HCT116 (cell line): ENCODE data around the gene CATSPERE. TPM values are rescaled to one million over a fixed set of nuclear protein-coding genes. Genes with fewer than 3 reads are reported as not detected.

Experiments
- ATAC-seq: fragments of 200-7000 bp; cut with Tn5 transposase; 2 replicates; pipeline ENCODE4 v1.9.1; 2020; ENCODE audit warnings: mild to moderate bottlenecking, moderate library complexity
- BruUV-seq: library from RNA; stranded (reverse); fragments of 400-500 nt; replicated peaks from 2 replicates; lab custom pipeline; 2021; lab: Mats Ljungman, UMichigan
- CTCF ChIA-PET: fragments of 300-600 bp; sonication (Branson Sonifier 250); formaldehyde crosslinking; loops from one replicate; lab custom pipeline; 2021; ENCODE audit warnings: antibody characterized with exemption; lab: Charles Lee
- POLR2A ChIA-PET: fragments of 300-600, 350-600 bp; sonication (Branson Sonifier 250); formaldehyde crosslinking; loops from one replicate; lab custom pipeline; 2021; ENCODE audit warnings: antibody characterized with exemption; lab: Charles Lee
- RAD21 ChIA-PET, 2 experiments: fragments of 300-600 bp; sonication (Branson Sonifier 250); formaldehyde crosslinking; loops; one replicate each; lab custom pipeline; 2023; ENCODE audit warnings: low total read pairs in 2 of 2; ENCODE audit not compliant: uncharacterized antibody in 2 of 2, unreplicated experiment in 2 of 2, low non-redundant PET in 1 of 2; lab: Charles Lee
- DNase-seq: peaks from one replicate; pipeline ENCODE4 v3.0.0-alpha.2; 2010; ENCODE audit warnings: low read depth, low spot score
- H2AFZ ChIP-seq: fragments of 200-600 bp; shearing (Covaris generic), sonication (generic); 2 replicates; pipeline ENCODE4 v1.6.1; 2017; ENCODE audit warnings: low read depth, mixed run types, mixed read lengths, antibody characterized with exemption, low read length; ENCODE audit not compliant: poor library complexity, severe bottlenecking
- H3K27ac ChIP-seq: 2 replicates; pipeline ENCODE4 v1.5.1; 2012; ENCODE audit warnings: low read depth, low read length
- H3K27me3 ChIP-seq: fragments of 200-600 bp; sonication (generic); 2 replicates; pipeline ENCODE4 v1.6.1; 2016; ENCODE audit warnings: mixed run types, low read length, mixed read lengths; ENCODE audit not compliant: insufficient read depth
- H3K36me3 ChIP-seq, 2 experiments: fragments of 200-500 bp in 1 of 2; fragments of 200-600 bp in 1 of 2; sonication (Bioruptor generic) in 1 of 2; sonication (generic) in 1 of 2; 2 replicates each; pipeline versions ENCODE4 v1.5.1 to v1.6.1; 2014 to 2016; ENCODE audit warnings: low read length in 2 of 2, inconsistent platforms in 1 of 2, mixed read lengths in 1 of 2, mixed run types in 1 of 2; ENCODE audit not compliant: insufficient read depth in 2 of 2, control insufficient read depth in 1 of 2
- H3K4me1 ChIP-seq, 2 experiments: fragments of 200-600 bp in 1 of 2; sonication (generic) in 1 of 2; 2 replicates each; pipeline versions ENCODE4 v1.5.1 to v1.6.1; 2012 to 2017; ENCODE audit warnings: low read length in 2 of 2, inconsistent platforms in 1 of 2, mild to moderate bottlenecking in 1 of 2, mixed read lengths in 1 of 2, mixed run types in 1 of 2, moderate library complexity in 1 of 2; ENCODE audit not compliant: insufficient read depth in 2 of 2, control insufficient read depth in 1 of 2
- H3K4me2 ChIP-seq: fragments of 200-600 bp; sonication (generic); 2 replicates; pipeline ENCODE4 v1.6.1; 2017; ENCODE audit warnings: mixed run types, low read length, mixed read lengths
- H3K4me3 ChIP-seq, 2 experiments: fragments of 200-600 bp in 1 of 2; sonication (generic) in 1 of 2; replicated peaks in 1 of 2; 2 replicates each; pipeline ENCODE4 v1.5.1; 2011 to 2016; ENCODE audit warnings: low read length in 2 of 2, control low read depth in 1 of 2, low read depth in 1 of 2, mild to moderate bottlenecking in 1 of 2, mixed read lengths in 1 of 2, mixed run types in 1 of 2
- H3K79me2 ChIP-seq: fragments of 200-600 bp; sonication (generic); 2 replicates; pipeline ENCODE4 v1.6.1; 2017; ENCODE audit warnings: mild to moderate bottlenecking, mixed run types, low read length, moderate library complexity, mixed read lengths; ENCODE audit not compliant: insufficient read depth
- H3K9ac ChIP-seq: fragments of 200-600 bp; sonication (generic); 2 replicates; pipeline ENCODE4 v1.6.1; 2016; ENCODE audit warnings: low read length, mixed read lengths
- H3K9me2 ChIP-seq: fragments of 200-600 bp; sonication (generic), shearing (Covaris generic); 2 replicates; pipeline ENCODE4 v1.6.1; 2017; ENCODE audit warnings: mixed run types, mild to moderate bottlenecking, moderate library complexity; ENCODE audit not compliant: insufficient read depth
- H3K9me3 ChIP-seq, 2 experiments: fragments of 200-500 bp in 1 of 2; fragments of 200-600 bp in 1 of 2; sonication (Bioruptor generic) in 1 of 2; sonication (generic) in 1 of 2; 2 replicates each; pipeline ENCODE4 v1.6.1; 2014 to 2017; ENCODE audit warnings: low read length in 2 of 2, mixed read lengths in 2 of 2, inconsistent platforms in 1 of 2, low read depth in 1 of 2, mild to moderate bottlenecking in 1 of 2, mixed run types in 1 of 2, moderate library complexity in 1 of 2; ENCODE audit not compliant: control insufficient read depth in 1 of 2, insufficient read depth in 1 of 2
- H4K20me1 ChIP-seq: fragments of 200-600 bp; sonication (generic), shearing (Covaris generic); 2 replicates; pipeline ENCODE4 v1.6.1; 2017; ENCODE audit warnings: mixed run types, mild to moderate bottlenecking, moderate library complexity; ENCODE audit not compliant: insufficient read depth
- CBX3 ChIP-seq: IDR thresholded peaks from 2 replicates; pipeline ENCODE4 v1.6.1; 2012; ENCODE audit warnings: low read depth
- EGR1 ChIP-seq: IDR thresholded peaks from 2 replicates; pipeline ENCODE4 v1.6.1; 2012; ENCODE audit warnings: low read depth
- ELF1 ChIP-seq: IDR thresholded peaks from 2 replicates; pipeline ENCODE4 v1.6.1; 2012; ENCODE audit warnings: low read depth, borderline replicate concordance
- EZH2phosphoT487 ChIP-seq: fragments of 200-600 bp; IDR thresholded peaks from 2 replicates; pipeline ENCODE4 v1.6.1; 2018; ENCODE audit warnings: antibody characterized with exemption, borderline replicate concordance
- FOSL1 ChIP-seq: IDR thresholded peaks from 2 replicates; pipeline ENCODE4 v1.6.1; 2012; ENCODE audit warnings: low read depth
- JUND ChIP-seq: IDR thresholded peaks from 2 replicates; pipeline ENCODE4 v1.6.1; 2012
- POLR2A ChIP-seq: IDR thresholded peaks from 2 replicates; pipeline ENCODE4 v1.7.0; 2011; ENCODE audit warnings: borderline replicate concordance; ENCODE audit not compliant: insufficient read depth, insufficient read length; ENCODE audit errors: extremely low read depth
- POLR2AphosphoS5 ChIP-seq: IDR thresholded peaks from 2 replicates; pipeline ENCODE4 v1.6.1; 2011; ENCODE audit warnings: mild to moderate bottlenecking, low read depth, low read length, moderate library complexity
- RAD21 ChIP-seq: IDR thresholded peaks from 2 replicates; pipeline ENCODE4 v1.6.1; 2012; ENCODE audit warnings: low read depth, mild to moderate bottlenecking
- SP1 ChIP-seq: IDR thresholded peaks from 2 replicates; pipeline ENCODE4 v1.6.1; 2012; ENCODE audit warnings: low read depth
- ZNF274 ChIP-seq: fragments of 200-500 bp; sonication (Bioruptor generic); IDR thresholded peaks from 2 replicates; pipeline ENCODE4 v1.6.1; 2014; ENCODE audit warnings: mild to moderate bottlenecking, low read depth, low read length, inconsistent platforms
- intact Hi-C: fragments of 100-400 bp; cut with micrococcal nuclease; formaldehyde crosslinking; loops from 2 replicates; pipeline ENCODE4 v1.10.0; 2022
- total RNA-seq: library from RNA; stranded (reverse); gene quantifications from one replicate; pipeline ENCODE4 v1.2.1, GENCODE V29; 2021; ENCODE audit not compliant: unreplicated experiment
- TF ChIP-seq, protein P1 (sequence below): IDR thresholded peaks from 2 replicates; pipeline ENCODE4 v1.6.1; 2012; ENCODE audit warnings: low read depth
- TF ChIP-seq, protein P2 (sequence below): IDR thresholded peaks from 2 replicates; pipeline ENCODE4 v1.6.1; 2011; ENCODE audit warnings: mild to moderate bottlenecking, low read length, moderate library complexity; ENCODE audit not compliant: insufficient replicate concordance; ENCODE audit errors: extremely low read depth
- TF ChIP-seq, protein P3 (sequence below), 3 experiments: fragments of 200-600 bp in 1 of 3; sonication (generic) in 1 of 3; IDR thresholded peaks in 2 of 3; conservative IDR thresholded peaks in 1 of 3; 2 replicates each; pipeline ENCODE4 v1.5.1; 2012 to 2017; ENCODE audit warnings: low read depth in 2 of 3, low read length in 2 of 3, antibody characterized with exemption in 1 of 3, borderline replicate concordance in 1 of 3, control low read depth in 1 of 3, mild to moderate bottlenecking in 1 of 3, mixed read lengths in 1 of 3, mixed run types in 1 of 3, moderate library complexity in 1 of 3; ENCODE audit not compliant: insufficient read depth in 1 of 3
- TF ChIP-seq, protein P4 (sequence below): IDR thresholded peaks from 2 replicates; pipeline ENCODE4 v1.6.1; 2012

The CATSPERE gene
- total RNA-seq, 1 experiment from 2014 or later, result 0.34 TPM

DNA sequence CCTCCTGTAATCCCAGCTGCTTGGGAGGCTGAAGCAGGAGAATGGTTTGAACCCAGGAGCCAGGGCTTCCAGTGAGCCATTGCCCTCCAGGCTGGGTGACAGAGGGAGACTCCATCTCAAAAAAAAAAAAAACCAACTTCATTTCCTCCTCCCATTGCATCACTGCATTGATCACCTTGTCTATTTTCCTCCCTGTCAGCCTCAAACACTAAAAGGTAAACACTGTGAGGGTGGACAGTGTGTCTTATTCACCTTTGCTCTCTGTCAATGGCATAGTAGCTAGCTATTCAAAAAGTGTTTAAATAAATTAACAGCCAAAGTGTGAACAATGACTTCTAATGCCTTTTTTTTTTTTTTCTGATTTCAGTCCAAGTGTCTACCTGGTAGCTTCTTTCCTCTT is 178.5 kb downstream of the CATSPERE start (continued):
- TF ChIP-seq, protein P1, sequence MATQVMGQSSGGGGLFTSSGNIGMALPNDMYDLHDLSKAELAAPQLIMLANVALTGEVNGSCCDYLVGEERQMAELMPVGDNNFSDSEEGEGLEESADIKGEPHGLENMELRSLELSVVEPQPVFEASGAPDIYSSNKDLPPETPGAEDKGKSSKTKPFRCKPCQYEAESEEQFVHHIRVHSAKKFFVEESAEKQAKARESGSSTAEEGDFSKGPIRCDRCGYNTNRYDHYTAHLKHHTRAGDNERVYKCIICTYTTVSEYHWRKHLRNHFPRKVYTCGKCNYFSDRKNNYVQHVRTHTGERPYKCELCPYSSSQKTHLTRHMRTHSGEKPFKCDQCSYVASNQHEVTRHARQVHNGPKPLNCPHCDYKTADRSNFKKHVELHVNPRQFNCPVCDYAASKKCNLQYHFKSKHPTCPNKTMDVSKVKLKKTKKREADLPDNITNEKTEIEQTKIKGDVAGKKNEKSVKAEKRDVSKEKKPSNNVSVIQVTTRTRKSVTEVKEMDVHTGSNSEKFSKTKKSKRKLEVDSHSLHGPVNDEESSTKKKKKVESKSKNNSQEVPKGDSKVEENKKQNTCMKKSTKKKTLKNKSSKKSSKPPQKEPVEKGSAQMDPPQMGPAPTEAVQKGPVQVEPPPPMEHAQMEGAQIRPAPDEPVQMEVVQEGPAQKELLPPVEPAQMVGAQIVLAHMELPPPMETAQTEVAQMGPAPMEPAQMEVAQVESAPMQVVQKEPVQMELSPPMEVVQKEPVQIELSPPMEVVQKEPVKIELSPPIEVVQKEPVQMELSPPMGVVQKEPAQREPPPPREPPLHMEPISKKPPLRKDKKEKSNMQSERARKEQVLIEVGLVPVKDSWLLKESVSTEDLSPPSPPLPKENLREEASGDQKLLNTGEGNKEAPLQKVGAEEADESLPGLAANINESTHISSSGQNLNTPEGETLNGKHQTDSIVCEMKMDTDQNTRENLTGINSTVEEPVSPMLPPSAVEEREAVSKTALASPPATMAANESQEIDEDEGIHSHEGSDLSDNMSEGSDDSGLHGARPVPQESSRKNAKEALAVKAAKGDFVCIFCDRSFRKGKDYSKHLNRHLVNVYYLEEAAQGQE, result no peak

DNA sequence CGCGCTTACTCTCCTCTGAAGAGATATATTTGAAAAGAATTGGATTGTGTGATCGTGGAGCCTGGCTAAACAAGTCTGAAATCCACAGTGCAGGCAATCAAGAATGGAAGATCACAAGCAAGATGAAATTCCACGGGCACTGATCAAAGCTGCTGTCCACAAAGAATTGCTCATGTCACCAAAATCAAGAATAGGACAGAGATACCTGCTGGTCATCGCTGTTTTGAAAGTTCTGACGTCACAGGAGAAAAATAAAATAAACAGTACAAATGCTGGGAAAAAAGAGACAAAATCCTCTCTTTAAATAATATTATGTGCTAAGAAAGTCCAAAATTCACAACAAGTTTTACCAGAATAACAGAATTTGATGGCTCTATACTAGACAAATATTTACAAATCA is 179.8 kb downstream of the CATSPERE start:
- no peaks in the 10 kb centered on the region for H3K9me2 ChIP-seq
- H2AFZ ChIP-seq, result no peak overlapping the region
- TF ChIP-seq POLR2AphosphoS5 (no peak), EGR1 (no peak), ELF1 (no peak), JUND (no peak), CBX3 (no peak), ZNF274 (no peak), SP1 (no peak), POLR2A (no peak), RAD21 (no peak), FOSL1 (no peak), EZH2phosphoT487 (no peak)
- TF ChIP-seq, protein P2, sequence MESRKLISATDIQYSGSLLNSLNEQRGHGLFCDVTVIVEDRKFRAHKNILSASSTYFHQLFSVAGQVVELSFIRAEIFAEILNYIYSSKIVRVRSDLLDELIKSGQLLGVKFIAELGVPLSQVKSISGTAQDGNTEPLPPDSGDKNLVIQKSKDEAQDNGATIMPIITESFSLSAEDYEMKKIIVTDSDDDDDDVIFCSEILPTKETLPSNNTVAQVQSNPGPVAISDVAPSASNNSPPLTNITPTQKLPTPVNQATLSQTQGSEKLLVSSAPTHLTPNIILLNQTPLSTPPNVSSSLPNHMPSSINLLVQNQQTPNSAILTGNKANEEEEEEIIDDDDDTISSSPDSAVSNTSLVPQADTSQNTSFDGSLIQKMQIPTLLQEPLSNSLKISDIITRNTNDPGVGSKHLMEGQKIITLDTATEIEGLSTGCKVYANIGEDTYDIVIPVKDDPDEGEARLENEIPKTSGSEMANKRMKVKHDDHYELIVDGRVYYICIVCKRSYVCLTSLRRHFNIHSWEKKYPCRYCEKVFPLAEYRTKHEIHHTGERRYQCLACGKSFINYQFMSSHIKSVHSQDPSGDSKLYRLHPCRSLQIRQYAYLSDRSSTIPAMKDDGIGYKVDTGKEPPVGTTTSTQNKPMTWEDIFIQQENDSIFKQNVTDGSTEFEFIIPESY, result no peak
- TF ChIP-seq, protein P3, sequence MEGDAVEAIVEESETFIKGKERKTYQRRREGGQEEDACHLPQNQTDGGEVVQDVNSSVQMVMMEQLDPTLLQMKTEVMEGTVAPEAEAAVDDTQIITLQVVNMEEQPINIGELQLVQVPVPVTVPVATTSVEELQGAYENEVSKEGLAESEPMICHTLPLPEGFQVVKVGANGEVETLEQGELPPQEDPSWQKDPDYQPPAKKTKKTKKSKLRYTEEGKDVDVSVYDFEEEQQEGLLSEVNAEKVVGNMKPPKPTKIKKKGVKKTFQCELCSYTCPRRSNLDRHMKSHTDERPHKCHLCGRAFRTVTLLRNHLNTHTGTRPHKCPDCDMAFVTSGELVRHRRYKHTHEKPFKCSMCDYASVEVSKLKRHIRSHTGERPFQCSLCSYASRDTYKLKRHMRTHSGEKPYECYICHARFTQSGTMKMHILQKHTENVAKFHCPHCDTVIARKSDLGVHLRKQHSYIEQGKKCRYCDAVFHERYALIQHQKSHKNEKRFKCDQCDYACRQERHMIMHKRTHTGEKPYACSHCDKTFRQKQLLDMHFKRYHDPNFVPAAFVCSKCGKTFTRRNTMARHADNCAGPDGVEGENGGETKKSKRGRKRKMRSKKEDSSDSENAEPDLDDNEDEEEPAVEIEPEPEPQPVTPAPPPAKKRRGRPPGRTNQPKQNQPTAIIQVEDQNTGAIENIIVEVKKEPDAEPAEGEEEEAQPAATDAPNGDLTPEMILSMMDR (IDR thresholded peaks at IDR 0.05 in 2 of 3, conservative IDR thresholded peaks at IDR 0.05 in 1 of 3; ENCODE audit: borderline replicate concordance in 1 of 3, insufficient read depth in 1 of 3, low read depth in 2 of 3, low read length in 2 of 3), result no peak
- TF ChIP-seq, protein P4, sequence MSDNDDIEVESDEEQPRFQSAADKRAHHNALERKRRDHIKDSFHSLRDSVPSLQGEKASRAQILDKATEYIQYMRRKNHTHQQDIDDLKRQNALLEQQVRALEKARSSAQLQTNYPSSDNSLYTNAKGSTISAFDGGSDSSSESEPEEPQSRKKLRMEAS, result no peak
- no peak overlapping the region for H3K4me2 ChIP-seq
- CTCF ChIA-PET, result no interaction called here
- H3K9me3 ChIP-seq, result no peaks in the 10 kb centered on the region
- no peak overlapping the region for H3K4me3 ChIP-seq
- H3K9ac ChIP-seq, result no peak overlapping the region
- no peak for DNase-seq
- RAD21 ChIA-PET, result no interaction called here
- H4K20me1 ChIP-seq, result no peaks in the 10 kb centered on the region
- no peaks in the 10 kb centered on the region for H3K27me3 ChIP-seq
- no peak for ATAC-seq
- no TSS peak for BruUV-seq
- H3K36me3 ChIP-seq, result no peaks in the 10 kb centered on the region
- no peaks in the 10 kb centered on the region for H3K79me2 ChIP-seq
- POLR2A ChIA-PET, result no interaction called here
- intact Hi-C loops, result no loop called here
- no peak overlapping the region for H3K27ac ChIP-seq
- H3K4me1 ChIP-seq, result no peaks in the 10 kb centered on the region
